Activated T-cell treated with anti-CD3 and anti-CD28 coated beads, Interleukin-2, amount 50 U/mL, for 72 hours (primary cell): ENCODE data around the gene MAFG. TPM values are rescaled to one million over a fixed set of nuclear protein-coding genes. Genes with fewer than 3 reads are reported as not detected.

Source experiments
- ATAC-seq, 2 donors: fragments of 150-1000 bp; cut with Tn5 transposase; replicated peaks in 1 of 2; 2 replicates each; pipeline ENCODE4 v1.10.0; 2021; ENCODE audit warnings: moderate library complexity in 2 of 2, mild to moderate bottlenecking in 1 of 2
- DNase-seq, 2 donors: peaks; one replicate each; pipeline ENCODE4 v3.0.0; 2021 to 2022; ENCODE audit warnings: mixed read lengths in 1 of 2
- H3K27ac Mint-ChIP-seq: one replicate; pipeline ENCODE4 v1.8.0; 2022; ENCODE audit warnings: mild to moderate bottlenecking, moderate library complexity, mixed read lengths
- H3K27me3 Mint-ChIP-seq: one replicate; pipeline ENCODE4 v1.8.0; 2022; ENCODE audit warnings: low read depth, mixed read lengths
- H3K36me3 Mint-ChIP-seq, 2 donors: one replicate each; pipeline ENCODE4 v1.8.0; 2022; ENCODE audit warnings: mixed read lengths in 2 of 2, mild to moderate bottlenecking in 1 of 2; ENCODE audit not compliant: insufficient read depth in 2 of 2
- H3K4me1 Mint-ChIP-seq: one replicate; pipeline ENCODE4 v1.8.0; 2022; ENCODE audit warnings: low read depth, mixed read lengths
- H3K4me3 Mint-ChIP-seq, 2 donors: one replicate each; pipeline ENCODE4 v1.8.0; 2022; ENCODE audit warnings: mild to moderate bottlenecking in 2 of 2, mixed read lengths in 2 of 2, moderate library complexity in 2 of 2
- H3K9me3 Mint-ChIP-seq, 2 donors: one replicate each; pipeline ENCODE4 v1.8.0; 2022; ENCODE audit warnings: mixed read lengths in 2 of 2
- total RNA-seq, 2 donors: library from RNA; stranded (reverse); gene quantifications; one replicate each; pipeline ENCODE4 v1.2.3, GENCODE V29; 2022

MAFG gene
- total RNA-seq, 2 donors from 2014 or later: 41.5 to 44.7 TPM

DNA sequence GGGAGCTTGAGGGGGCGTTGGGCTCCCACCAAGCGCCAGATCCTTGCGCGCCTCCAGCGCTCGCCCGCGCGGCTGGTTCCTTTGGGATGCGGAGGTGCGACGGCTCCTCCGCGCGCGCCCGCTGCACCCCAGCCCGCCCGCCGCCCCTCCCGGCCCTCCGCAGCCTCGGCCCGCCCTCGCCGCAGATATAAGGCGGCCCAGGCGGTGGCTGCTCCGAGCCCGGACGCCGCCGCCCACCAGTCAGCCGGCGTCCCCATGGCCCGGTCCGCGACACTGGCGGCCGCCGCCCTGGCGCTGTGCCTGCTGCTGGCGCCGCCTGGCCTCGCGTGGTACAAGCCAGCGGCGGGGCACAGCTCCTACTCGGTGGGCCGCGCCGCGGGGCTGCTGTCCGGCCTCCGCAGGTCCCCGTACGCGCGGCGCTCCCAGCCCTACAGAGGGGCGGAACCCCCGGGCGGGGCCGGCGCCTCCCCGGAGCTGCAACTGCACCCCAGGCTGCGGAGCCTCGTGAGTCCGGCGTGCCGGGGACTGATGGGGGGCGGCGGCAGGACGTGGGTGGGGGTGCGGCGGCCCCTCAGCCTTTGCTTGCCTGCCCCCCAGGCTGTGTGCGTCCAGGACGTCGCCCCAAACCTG is 25.4 kb downstream of the MAFG start, which contains the start of gene NPB:
Gene NPB (plus strand): TSS at position 216 of the 630 bp plus-strand sequence. CDS start 40 bp downstream, at position 256.
- Mint-ChIP-seq H3K36me3 (peaks cover 0 to 6% of the 10 kb centered on the region in 2 donors), H3K27me3 (peaks cover 12% of the 10 kb centered on the region), H3K4me3 (peak within 1 kb of the TSS; percentile 1 to 4), H3K27ac (no peak within 1 kb of the TSS), H3K4me1 (no peaks in the 10 kb centered on the region), H3K9me3 (no peaks in the 10 kb centered on the region)
- DNase-seq: peak in 1 of 2 donors; percentile 17
- peak; percentile 52 to 63 for ATAC-seq

DNA sequence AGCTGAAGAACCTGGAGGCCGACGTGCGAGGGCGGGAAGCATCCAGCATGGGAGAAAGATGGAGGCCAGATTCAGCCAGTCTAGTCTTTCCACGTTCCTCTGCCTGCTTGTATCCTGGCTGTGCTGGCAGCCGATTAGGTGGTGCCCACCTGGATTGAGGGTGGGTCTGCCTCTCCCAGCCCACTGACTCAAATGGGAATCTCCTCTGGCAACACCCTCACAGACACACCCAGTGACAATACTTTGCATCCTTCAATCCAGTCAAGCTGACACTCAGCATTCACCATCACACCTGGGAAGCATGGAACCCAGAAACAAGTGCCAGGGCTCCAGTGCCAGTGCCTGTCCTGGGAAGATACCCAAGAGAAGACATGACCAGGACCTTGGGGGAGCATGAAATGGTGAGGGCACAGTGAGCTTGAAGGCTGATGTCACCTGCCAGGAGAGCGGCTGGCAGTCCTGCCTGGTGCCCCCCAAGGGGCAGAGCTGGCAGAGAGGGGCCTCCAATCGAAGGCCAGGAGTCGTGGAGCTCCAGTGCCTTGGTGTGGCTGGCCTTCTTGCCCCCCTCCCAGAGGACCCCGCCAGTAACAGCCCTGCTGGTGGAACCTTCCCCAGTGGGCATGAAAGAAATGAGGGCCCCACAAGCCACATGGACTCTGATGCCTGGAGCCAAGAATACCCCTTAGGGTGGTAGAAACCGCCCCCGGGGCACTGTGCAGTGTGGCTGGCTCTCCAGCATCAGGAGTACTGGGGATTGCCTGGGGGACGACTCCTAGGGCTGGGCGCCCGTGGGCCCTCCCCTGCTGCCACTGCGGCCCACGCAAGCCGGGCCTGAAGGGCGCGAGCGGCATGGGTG is 26.1 kb downstream of the MAFG start:
- Mint-ChIP-seq H3K27ac (no peak overlapping the region), H3K27me3 (peaks cover 12% of the 10 kb centered on the region), H3K9me3 (no peaks in the 10 kb centered on the region), H3K4me1 (no peaks in the 10 kb centered on the region), H3K36me3 (peaks cover 0 to 6% of the 10 kb centered on the region in 2 donors), H3K4me3 (peak overlapping the region; percentile 1 to 4)
- DNase-seq: no peak
- ATAC-seq: peak in 1 of 2 donors; percentile 19

DNA sequence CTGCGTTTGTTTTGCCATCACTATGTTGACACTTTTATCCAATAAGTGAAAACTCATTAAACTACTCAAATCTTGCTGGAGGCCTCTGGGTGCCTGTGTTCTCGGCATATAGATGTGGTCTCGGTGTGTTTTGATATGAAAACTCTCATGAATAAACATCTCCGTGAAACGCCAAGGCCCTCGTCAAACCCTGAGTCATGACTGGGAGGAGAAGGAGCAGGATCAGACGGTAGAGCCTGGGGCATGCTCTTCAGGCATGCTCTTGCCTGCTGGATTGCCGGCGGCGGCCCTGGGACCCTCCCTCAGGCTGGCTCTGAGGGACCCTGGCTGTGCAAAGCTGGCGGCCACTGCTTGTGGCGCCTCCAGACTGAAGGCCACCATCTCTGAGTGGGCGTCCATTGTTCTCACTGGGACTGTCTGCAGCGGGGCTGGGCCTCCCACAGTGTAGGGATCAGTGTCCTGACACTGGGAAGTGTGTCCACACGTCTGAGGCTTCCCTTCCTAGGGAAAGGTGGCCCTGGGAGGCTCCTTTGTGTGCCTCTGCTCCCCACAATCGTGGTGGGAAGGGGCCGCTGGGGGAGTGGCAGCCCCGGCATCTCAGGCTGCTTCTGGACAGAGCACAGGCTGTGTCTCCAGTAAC is 27.2 kb downstream of the MAFG start:
- H3K4me1 Mint-ChIP-seq: no peaks in the 10 kb centered on the region
- H3K27me3 Mint-ChIP-seq: peaks cover 12% of the 10 kb centered on the region
- no peak overlapping the region for H3K4me3 Mint-ChIP-seq
- H3K36me3 Mint-ChIP-seq: peaks cover 0 to 10% of the 10 kb centered on the region in 2 donors
- H3K27ac Mint-ChIP-seq: no peak overlapping the region
- no peaks in the 10 kb centered on the region for H3K9me3 Mint-ChIP-seq
- DNase-seq: no peak
- no peak for ATAC-seq

DNA sequence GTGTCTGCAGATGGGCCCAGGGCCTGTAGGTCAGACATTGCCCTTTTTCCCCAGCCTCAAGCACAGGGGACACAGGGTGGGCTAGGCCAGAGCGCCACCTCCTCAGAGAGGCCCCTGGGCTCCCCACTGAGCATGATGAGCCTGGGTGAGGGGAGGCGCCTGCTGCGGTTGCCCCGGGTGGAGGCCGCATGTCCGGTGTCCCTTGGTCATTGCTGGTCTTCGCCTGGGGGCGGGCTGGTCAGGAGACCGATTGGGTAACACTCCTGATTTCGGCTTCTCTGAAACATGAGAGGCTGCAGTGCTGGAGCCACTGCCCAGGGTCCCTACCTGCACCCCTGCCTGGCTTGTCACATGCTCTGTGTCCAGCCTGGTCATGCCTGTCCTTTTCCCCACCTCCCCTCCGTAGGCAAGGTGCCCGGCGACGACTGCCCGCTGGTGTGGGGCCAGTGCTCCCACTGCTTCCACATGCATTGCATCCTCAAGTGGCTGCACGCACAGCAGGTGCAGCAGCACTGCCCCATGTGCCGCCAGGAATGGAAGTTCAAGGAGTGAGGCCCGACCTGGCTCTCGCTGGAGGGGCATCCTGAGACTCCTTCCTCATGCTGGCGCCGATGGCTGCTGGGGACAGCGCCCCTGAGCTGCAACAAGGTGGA is 27.9 kb downstream of the MAFG start:
- Mint-ChIP-seq H3K9me3 (no peaks in the 10 kb centered on the region), H3K27ac (no peak overlapping the region), H3K4me3 (no peak overlapping the region), H3K27me3 (peaks cover 12% of the 10 kb centered on the region), H3K4me1 (no peaks in the 10 kb centered on the region), H3K36me3 (peaks cover 0 to 16% of the 10 kb centered on the region in 2 donors)
- ATAC-seq: no peak
- no peak for DNase-seq

DNA sequence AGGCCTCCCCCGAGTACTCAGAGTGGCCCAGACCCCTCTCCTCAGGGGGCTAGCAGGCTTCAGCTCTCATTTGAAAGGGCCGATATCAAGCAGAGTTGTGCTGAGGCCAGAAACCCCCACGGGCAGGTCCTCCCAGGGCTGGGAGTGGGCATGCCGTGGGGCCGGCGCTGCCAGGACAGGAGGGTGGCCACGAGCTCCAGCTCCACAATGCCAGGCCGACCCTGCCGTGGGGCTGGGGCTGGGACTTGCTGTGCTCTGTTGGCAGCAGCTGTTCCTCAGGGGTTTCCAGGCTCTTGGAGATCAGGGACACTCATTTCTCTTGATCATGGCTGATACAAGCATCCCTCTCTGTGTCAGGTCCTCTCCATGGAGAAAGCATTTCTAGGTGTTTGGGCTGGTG is 28.6 kb downstream of the MAFG start:
- ATAC-seq (no peak), DNase-seq (no peak)
- Mint-ChIP-seq H3K4me1 (no peaks in the 10 kb centered on the region), H3K27me3 (peaks cover 12% of the 10 kb centered on the region), H3K9me3 (no peaks in the 10 kb centered on the region), H3K27ac (no peak overlapping the region), H3K36me3 (peaks cover 0 to 16% of the 10 kb centered on the region in 2 donors), H3K4me3 (no peak overlapping the region)

DNA sequence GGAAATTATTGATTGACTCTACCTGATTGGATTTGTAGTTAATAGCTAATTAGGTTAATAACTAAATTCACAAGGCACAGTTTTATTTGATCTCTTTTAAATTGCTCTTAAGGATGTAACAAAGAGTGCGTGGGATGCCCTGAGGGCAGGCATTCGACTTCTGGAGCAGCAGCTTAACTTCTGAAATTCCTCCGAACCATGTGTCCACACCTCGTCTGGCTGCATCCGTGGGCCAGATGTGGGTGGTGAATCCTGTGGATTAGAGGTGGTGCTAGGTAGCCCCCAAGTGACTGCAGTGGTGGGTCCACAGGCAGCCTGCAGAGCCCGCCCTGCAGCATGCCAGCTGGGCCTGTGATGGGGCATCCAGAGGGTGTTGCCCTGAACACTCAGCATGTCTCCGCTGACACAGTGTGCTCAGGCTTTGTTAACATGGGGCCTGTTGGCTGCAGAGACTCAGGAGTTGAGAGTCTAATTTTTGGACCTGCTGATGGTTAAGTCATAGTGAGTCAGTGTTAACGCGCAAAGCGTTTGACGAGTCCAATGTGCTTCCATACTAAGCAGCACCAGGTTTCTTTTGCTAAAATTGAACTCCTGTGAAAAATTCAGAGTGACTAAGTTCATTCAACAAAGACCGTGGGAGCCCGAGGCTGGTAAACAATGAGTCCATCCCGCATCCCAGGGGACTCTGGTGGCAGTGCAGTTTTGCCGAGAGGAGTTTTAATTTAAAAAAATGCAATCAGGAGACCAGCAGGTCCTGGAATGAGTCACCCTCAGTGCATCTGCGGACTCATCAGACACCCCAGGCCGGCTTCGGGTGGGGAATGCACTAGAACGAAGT is 29.3 kb downstream of the MAFG start:
- peaks cover 0 to 16% of the 10 kb centered on the region in 2 donors for H3K36me3 Mint-ChIP-seq
- no peak overlapping the region for H3K4me3 Mint-ChIP-seq
- H3K4me1 Mint-ChIP-seq: no peaks in the 10 kb centered on the region
- H3K9me3 Mint-ChIP-seq: no peaks in the 10 kb centered on the region
- DNase-seq (no peak), ATAC-seq (no peak)
- peaks cover 12% of the 10 kb centered on the region for H3K27me3 Mint-ChIP-seq
- no peak overlapping the region for H3K27ac Mint-ChIP-seq

DNA sequence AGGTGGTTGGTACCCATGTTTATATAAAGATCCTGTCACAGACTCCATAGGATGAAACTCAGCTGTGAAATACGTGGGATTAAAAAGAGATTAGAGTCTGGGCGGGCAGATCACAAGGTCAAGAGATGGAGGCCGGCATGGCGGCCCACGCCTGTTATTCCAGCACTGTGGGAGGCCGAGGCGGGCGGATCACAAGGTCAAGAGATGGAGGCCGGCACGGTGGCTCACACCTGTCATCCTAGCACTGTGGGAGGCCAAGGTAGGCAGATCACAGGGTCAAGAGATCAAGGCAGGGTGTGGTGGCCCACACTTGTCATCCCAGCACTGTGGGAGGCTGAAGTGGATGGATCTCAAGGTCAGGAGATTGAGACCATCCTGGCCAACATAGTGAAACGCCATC is 32.1 kb downstream of the MAFG start:
- DNase-seq: no peak
- Mint-ChIP-seq H3K27me3 (no peaks in the 10 kb centered on the region), H3K27ac (no peak overlapping the region), H3K36me3 (peaks cover 1 to 18% of the 10 kb centered on the region in 2 donors), H3K4me1 (no peaks in the 10 kb centered on the region), H3K4me3 (no peak overlapping the region), H3K9me3 (no peaks in the 10 kb centered on the region)
- ATAC-seq: no peak

DNA sequence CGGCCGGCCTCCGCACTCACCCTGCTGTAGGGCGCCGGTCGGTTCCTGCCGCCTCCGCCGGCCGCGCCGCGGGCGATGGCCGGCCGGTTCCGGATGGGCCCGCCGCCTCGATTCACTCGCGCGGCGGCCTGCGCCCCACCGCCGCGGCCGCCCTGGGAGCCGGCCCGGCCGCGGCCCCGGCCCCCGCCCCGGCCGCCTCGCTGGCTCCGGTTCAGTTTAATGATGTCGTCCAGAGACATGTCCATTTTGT is 36.3 kb downstream of the MAFG start:
- Mint-ChIP-seq H3K27me3 (no peaks in the 10 kb centered on the region), H3K27ac (peak overlapping the region; percentile 93), H3K4me3 (peak overlapping the region; percentile 87 to 88), H3K9me3 (no peaks in the 10 kb centered on the region), H3K36me3 (peaks cover 14 to 35% of the 10 kb centered on the region in 2 donors), H3K4me1 (peaks cover 25% of the 10 kb centered on the region)
- DNase-seq: peak in 1 of 2 donors; percentile 23
- ATAC-seq: peak; percentile 18

DNA sequence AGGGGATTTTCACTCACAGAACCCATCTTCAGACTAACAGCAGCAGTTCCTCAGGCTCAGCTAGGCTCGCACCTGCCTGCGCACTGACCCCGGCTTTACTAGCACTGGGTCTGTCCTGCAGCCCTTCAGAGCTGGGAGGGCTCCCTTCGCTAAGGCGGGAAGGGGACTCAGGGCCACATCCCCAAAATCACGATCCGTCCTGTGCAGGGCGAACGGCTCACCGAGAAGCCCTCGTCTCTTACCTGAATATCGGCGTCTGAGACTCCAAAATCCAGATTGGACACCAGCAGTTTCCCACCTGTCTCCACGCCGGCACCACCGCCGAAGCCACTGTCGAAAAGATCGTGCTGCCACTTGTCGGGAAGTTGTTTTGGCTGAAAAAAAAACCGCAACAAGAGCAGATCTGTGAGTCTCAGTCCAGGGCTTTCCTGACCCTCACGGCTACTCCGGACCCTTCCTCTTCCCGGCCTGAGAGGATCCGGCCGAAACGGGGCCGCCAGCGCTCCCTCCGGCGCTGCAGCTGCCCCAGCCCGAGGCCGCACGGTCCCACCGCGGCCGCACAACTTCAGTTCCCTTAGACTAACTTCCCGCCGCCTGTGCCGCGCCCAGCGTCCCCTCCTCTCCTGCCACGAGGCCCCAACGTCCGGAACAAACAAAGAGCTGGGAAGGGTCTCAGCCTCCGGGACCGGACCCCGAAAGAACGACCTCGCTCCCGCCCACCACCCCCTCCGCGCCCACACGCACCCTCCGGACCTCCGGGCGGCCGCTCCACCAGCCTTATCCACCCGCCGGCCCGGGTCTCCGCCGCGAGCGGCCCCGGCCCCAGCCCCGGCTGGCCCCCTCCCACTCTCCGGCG is 36.9 kb downstream of the MAFG start:
- ATAC-seq (no peak), DNase-seq (peak in 1 of 2 donors; percentile 31)
- H3K27me3 Mint-ChIP-seq: no peaks in the 10 kb centered on the region
- H3K36me3 Mint-ChIP-seq: peaks cover 14 to 34% of the 10 kb centered on the region in 2 donors
- H3K4me3 Mint-ChIP-seq: peak overlapping the region; percentile 82 to 86
- H3K27ac Mint-ChIP-seq: peak overlapping the region; percentile 85
- no peaks in the 10 kb centered on the region for H3K9me3 Mint-ChIP-seq
- H3K4me1 Mint-ChIP-seq: peaks cover 28% of the 10 kb centered on the region

DNA sequence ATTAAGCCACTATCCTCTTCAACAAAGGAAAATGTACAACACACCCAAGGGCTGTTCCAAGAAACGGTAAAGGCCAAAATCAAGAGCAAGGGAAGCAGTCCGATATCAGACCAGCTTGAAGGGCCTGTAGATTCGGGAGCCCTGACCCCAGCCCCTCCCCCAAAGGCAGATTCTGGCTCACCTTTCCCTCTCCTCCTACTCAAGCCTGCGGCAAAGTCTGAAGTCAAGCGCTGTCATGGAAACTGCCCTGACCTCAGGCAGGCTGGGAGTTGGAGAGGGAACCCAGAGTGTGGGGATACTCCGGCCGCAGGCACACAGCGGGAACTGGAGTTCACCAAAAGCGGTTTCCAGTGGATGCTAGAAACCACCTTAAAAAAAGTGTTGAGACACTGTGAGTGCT is 37.9 kb downstream of the MAFG start:
- H3K4me1 Mint-ChIP-seq: peaks cover 31% of the 10 kb centered on the region
- no peak for DNase-seq
- ATAC-seq: no peak
- no peaks in the 10 kb centered on the region for H3K9me3 Mint-ChIP-seq
- H3K27ac Mint-ChIP-seq: peak overlapping the region; percentile 85
- H3K36me3 Mint-ChIP-seq: peaks cover 16 to 34% of the 10 kb centered on the region in 2 donors
- H3K27me3 Mint-ChIP-seq: no peaks in the 10 kb centered on the region
- H3K4me3 Mint-ChIP-seq: peak overlapping the region; percentile 82 to 86

DNA sequence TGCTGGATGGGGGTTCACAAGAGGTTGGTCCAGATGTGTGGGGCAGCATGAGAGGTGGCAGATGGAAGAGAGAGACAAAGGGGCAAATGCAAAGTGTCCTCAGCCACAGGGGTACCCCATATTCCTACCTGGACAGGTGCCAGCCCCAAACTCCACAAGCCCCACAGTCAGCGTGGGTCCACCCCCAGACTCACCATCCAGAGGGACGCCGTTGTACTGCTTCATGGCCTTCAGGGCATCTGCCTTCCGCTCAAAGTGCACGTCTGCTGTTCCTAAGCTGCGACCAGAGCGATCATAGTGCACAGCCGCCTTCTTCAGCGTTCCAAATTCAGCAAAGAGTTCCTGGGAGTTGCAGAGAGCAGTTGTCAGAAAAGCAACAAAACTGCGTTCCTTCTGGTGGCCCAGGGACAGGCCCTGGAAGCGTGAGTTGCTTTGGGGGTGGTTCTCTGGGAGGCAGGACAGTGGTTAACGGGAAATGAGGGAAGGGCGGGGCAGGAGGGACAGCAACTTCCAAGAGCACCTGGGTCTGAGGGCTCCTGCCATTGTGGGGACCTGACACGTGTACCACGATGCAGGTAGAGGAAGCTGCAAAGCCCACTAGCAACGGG is 38.4 kb downstream of the MAFG start:
- DNase-seq: no peak
- Mint-ChIP-seq H3K27ac (peak overlapping the region; percentile 7), H3K4me1 (peaks cover 31% of the 10 kb centered on the region), H3K36me3 (peaks cover 16 to 37% of the 10 kb centered on the region in 2 donors), H3K4me3 (peak overlapping the region; percentile 64 to 86), H3K9me3 (no peaks in the 10 kb centered on the region), H3K27me3 (no peaks in the 10 kb centered on the region)
- no peak for ATAC-seq
